ENCODE results near the gene ZNF230. TPM values are rescaled to one million over a fixed set of nuclear protein-coding genes. Genes with fewer than 3 reads are reported as not detected.

ZNF230 gene
- total and polyA plus RNA-seq, 4 donors = 1.3 to 4.3 (median 1.8) TPM

DNA sequence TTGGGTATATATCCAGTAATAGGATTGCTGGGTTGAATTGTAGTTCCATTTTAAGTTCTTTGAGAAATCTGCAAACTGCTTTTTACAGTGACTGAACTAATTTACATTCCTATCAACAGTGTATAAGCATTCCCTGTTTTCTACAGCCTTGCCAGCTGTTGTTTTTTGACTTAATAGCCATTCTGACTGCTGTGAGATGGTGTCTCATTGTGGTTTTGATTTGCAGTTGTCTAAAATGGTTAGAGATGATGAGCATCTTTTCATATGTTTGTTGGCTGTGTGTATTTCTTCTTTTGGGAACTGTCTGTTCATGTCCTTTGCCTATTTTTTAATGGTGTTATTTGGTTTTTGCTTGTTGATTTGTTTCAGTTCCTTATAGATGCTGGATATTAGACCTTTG, 18.5 kb downstream of the ZNF230 start (continued):
- TF ChIP-seq JUND (IDR thresholded peaks at IDR 0.05) = no peak
- TF ChIP-seq RXRA (IDR thresholded peaks at IDR 0.05) = no peak
- TF ChIP-seq SP1 (IDR thresholded peaks at IDR 0.05) = no peak
- TF ChIP-seq, protein P1, sequence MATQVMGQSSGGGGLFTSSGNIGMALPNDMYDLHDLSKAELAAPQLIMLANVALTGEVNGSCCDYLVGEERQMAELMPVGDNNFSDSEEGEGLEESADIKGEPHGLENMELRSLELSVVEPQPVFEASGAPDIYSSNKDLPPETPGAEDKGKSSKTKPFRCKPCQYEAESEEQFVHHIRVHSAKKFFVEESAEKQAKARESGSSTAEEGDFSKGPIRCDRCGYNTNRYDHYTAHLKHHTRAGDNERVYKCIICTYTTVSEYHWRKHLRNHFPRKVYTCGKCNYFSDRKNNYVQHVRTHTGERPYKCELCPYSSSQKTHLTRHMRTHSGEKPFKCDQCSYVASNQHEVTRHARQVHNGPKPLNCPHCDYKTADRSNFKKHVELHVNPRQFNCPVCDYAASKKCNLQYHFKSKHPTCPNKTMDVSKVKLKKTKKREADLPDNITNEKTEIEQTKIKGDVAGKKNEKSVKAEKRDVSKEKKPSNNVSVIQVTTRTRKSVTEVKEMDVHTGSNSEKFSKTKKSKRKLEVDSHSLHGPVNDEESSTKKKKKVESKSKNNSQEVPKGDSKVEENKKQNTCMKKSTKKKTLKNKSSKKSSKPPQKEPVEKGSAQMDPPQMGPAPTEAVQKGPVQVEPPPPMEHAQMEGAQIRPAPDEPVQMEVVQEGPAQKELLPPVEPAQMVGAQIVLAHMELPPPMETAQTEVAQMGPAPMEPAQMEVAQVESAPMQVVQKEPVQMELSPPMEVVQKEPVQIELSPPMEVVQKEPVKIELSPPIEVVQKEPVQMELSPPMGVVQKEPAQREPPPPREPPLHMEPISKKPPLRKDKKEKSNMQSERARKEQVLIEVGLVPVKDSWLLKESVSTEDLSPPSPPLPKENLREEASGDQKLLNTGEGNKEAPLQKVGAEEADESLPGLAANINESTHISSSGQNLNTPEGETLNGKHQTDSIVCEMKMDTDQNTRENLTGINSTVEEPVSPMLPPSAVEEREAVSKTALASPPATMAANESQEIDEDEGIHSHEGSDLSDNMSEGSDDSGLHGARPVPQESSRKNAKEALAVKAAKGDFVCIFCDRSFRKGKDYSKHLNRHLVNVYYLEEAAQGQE (IDR thresholded peaks at IDR 0.05) = no peak

DNA sequence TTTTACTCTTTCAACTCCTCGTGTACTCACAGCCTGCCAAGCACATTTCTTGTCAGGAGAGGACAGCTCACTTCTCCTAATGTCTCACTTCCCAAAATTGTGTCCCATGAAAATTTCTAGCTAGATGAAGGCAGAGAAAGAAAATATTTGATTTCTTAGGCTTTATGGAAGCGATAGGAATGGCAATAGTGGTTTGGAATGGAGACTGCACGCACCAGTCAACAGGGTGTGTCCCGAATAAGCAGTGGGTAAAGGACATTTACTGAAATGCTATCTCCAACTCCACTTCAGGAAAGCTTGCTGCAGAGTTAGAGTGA, 22.1 kb downstream of the ZNF230 start:
- Histone ChIP-seq H3K9me3 (ENCODE audit: control insufficient read depth in 4 of 4, low read length in 3 of 4) (peaks cover 12 to 55% (median 30%) of the 10 kb centered on the region in 4 donors), H3K4me3 (ENCODE audit: low read depth in 1 of 3, low read length in 3 of 3) (peak overlapping the region; percentile 83 to 96 (median 92)), H3K27ac (ENCODE audit: low read depth in 1 of 2, low read length in 2 of 2) (no peak overlapping the region), H3K9ac (ENCODE audit: low read depth in 1 of 2, low read length in 2 of 2) (peak overlapping the region in 1 of 2 donors; percentile 43), H3K27me3 (ENCODE audit: control insufficient read depth in 4 of 4, insufficient read depth in 4 of 4, low read length in 3 of 4) (peaks cover 0 to 5% (median 0%) of the 10 kb centered on the region in 4 donors), H3K4me1 (ENCODE audit: control insufficient read depth in 4 of 4, insufficient read depth in 4 of 4, low read length in 3 of 4) (peaks cover 0 to 11% (median 7%) of the 10 kb centered on the region in 4 donors), H3K36me3 (ENCODE audit: control insufficient read depth in 4 of 4, insufficient read depth in 3 of 4, low read depth in 1 of 4, low read length in 3 of 4) (peaks cover 5 to 33% (median 32%) of the 10 kb centered on the region in 4 donors)
- WGBS = 44% methylated on average over 4 of the region's 4 CpGs
- no peak for TF ChIP-seq FOXA1 (IDR thresholded peaks at IDR 0.05)
- TF ChIP-seq JUND (IDR thresholded peaks at IDR 0.05) = no peak
- TF ChIP-seq MAX (IDR thresholded peaks at IDR 0.05) = no peak
- no peak for TF ChIP-seq FOXA2 (IDR thresholded peaks at IDR 0.05)
- TF ChIP-seq, protein P1 (IDR thresholded peaks at IDR 0.05) = no peak
- TF ChIP-seq SP1 (IDR thresholded peaks at IDR 0.05) = no peak
- no peak for TF ChIP-seq TAF1 (conservative IDR thresholded peaks at IDR 0.05)
- TF ChIP-seq, protein P2, sequence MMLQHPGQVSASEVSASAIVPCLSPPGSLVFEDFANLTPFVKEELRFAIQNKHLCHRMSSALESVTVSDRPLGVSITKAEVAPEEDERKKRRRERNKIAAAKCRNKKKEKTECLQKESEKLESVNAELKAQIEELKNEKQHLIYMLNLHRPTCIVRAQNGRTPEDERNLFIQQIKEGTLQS (IDR thresholded peaks at IDR 0.05) = no peak
- TF ChIP-seq YY1 (IDR thresholded peaks at IDR 0.05) = no peak
- no peak for TF ChIP-seq GABPA (IDR thresholded peaks at IDR 0.05 in 1 of 2, conservative IDR thresholded peaks at IDR 0.05 in 1 of 2)
- no peak for DNase-seq (ENCODE audit: low spot score)

DNA sequence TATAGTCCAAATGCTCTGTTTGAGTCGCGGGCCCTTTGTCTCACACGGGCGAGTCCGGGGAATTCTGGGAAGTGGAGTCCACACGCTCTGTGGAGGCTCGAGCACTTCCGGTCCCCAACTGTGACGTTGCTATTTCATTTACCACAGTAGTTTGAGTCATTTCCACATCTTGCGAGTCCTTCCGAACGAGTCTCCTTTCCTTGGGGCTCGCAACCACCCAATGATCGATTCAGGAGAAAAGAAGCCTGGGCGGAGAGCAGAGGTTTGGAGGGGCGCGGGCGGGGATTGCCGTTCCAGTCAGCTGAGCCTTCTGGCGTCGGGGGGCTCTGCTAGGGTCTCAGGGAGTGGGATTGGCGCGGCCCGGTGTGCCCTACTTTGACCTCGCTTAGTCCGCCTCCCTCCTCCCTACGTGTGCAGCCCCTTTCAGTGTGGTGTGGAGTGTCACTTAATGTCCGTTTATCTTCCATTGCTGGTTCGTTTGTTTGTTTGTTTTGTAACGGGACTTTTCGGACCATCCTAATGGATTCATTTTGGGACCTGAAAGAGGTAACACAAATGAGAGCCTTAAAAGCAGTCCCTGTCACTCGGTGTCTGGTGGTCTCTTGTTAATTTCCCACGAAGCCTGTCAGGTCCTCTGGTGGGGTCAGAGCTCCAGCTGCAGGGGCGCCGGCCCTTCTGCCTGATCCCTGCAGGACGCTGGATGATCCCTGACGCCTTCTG, 22.6 kb downstream of the ZNF230 start, which contains the start of gene ZNF222:
Gene ZNF222, plus strand, starts transcription at position 163 of the 720 bp plus-strand sequence. Its CDS starts 58 bp downstream, at position 221.
- Histone ChIP-seq H3K9ac (ENCODE audit: low read depth in 1 of 2, low read length in 2 of 2) (peak within 1 kb of the TSS; percentile 32 to 43), H3K27ac (ENCODE audit: low read depth in 1 of 2, low read length in 2 of 2) (no peak within 1 kb of the TSS), H3K9me3 (ENCODE audit: control insufficient read depth in 4 of 4, low read length in 3 of 4) (peaks cover 12 to 59% (median 34%) of the 10 kb centered on the region in 4 donors), H3K27me3 (ENCODE audit: control insufficient read depth in 4 of 4, insufficient read depth in 4 of 4, low read length in 3 of 4) (peaks cover 0 to 5% (median 0%) of the 10 kb centered on the region in 4 donors), H3K4me3 (ENCODE audit: low read depth in 1 of 3, low read length in 3 of 3) (peak within 1 kb of the TSS; percentile 83 to 96 (median 92)), H3K4me1 (ENCODE audit: control insufficient read depth in 4 of 4, insufficient read depth in 4 of 4, low read length in 3 of 4) (peaks cover 0 to 11% (median 7%) of the 10 kb centered on the region in 4 donors), H3K36me3 (ENCODE audit: control insufficient read depth in 4 of 4, insufficient read depth in 3 of 4, low read depth in 1 of 4, low read length in 3 of 4) (peaks cover 7 to 38% (median 37%) of the 10 kb centered on the region in 4 donors)
- WGBS = 1% methylated on average over 37 of the region's 37 CpGs
- peak; percentile 76 for DNase-seq (ENCODE audit: low spot score)
- TF ChIP-seq RAD21 (IDR thresholded peaks at IDR 0.05) (peak in 1 of 2 donors; percentile 19), JUND (IDR thresholded peaks at IDR 0.05) (no peak), ZBTB33 (IDR thresholded peaks at IDR 0.05) (peak; percentile 64), GABPA (IDR thresholded peaks at IDR 0.05 in 1 of 2, conservative IDR thresholded peaks at IDR 0.05 in 1 of 2) (peak; percentile 81 to 95), YY1 (IDR thresholded peaks at IDR 0.05) (peak; percentile 57), EGR1 (IDR thresholded peaks at IDR 0.05; ENCODE audit: low read depth in 2 of 2) (no peak), FOXA1 (IDR thresholded peaks at IDR 0.05) (no peak), SP1 (IDR thresholded peaks at IDR 0.05) (no peak), HNF4A (conservative IDR thresholded peaks at IDR 0.05) (peak in 1 of 2 donors; percentile 37)
- TF ChIP-seq, protein P1 (IDR thresholded peaks at IDR 0.05) = no peak
